ENCODE results near the gene KATNB1. TPM values are rescaled to one million over a fixed set of nuclear protein-coding genes. Genes with fewer than 3 reads are reported as not detected.

The KATNB1 gene
- total RNA-seq, 2 experiments from 2014 or later, result 23.1 to 31.7 TPM

DNA sequence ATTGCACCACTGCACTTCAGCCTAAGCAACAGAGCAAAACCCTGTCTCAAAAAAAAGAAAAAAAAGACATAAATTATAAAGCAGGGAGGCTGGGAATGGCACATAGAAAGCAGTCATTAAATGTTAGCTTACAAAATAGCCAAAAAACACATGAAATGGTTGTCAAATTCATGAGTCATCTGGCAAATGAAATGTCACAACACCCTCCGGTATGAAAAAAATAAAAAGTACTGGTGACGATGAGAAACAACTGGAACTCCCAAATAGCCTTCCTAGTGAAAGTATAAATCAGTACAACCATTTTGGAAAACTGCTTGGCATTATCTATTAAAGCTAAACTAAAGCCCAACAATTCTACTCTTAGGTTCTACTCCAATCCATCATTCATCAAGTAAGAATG, 3.5 kb upstream of the KATNB1 start:
- Mint-ChIP-seq H3K4me1 (peaks cover 15% of the 10 kb centered on the region), H3K27me3 (no peaks in the 10 kb centered on the region), H3K9me3 (peaks cover 16% of the 10 kb centered on the region), H3K36me3 (ENCODE audit: low read depth) (peaks cover 12% of the 10 kb centered on the region), H3K27ac (no peak overlapping the region), H3K4me3 (no peak overlapping the region)
- ChIA-PET POLR2A (no interaction called here), CTCF (interaction anchor here (0.6 kb wide), 1 partner anchor 1820 kb away, joined by 4 read pairs; no protein-coding TSS in a partner anchor)
- no peak for DNase-seq

DNA sequence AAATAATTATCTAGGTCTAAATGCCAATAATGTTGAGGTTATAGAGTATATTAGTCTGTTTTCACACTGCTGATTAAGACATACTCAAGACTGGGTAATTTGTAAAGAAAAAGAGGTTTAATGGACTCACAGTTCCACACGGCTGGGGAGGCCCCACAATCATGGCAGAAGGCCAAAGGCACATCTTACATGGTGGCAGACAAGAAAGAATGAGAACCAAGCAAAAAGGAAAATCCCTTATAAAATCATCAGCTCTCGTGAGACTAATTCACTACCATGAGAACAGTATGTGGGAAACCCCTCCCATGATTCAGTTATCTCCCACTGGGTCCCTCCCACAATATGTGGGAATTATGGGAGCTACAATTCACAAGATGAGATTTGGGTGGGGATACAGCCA, 2.9 kb upstream of the KATNB1 start:
- no peak overlapping the region for H3K4me3 Mint-ChIP-seq

DNA sequence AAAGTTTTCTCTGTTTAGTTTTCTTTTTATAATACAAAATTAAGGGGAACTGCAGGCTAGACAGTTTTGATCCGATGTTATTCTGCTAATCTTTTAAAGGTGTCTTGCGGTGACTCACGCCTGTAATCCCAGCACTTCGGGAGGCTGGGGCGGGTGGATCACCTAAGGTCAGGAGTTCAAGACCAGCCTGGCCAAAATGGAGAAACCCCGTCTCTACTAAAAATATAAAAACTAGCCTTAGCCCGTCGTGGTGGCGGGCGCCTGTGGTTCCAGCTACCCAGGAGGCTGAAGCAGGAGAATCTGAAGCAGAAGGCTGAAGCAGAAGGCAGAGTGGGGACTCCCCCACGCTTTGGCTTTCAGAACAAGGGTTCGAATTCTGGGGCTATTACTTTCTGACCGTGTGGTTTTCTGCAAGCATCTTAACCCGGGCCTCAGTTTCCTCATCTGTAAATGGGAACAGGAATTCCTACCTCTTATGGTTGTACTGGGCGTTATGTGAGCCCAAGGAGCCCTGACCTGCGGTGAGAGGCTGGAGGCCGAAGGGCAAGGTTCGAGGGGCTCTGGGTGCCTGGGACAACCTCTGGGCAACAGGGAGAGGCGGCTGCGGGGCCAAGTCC, 1.2 kb upstream of the KATNB1 start:
- POLR2A ChIA-PET, result no interaction called here
- peaks cover 14% of the 10 kb centered on the region for H3K36me3 Mint-ChIP-seq (ENCODE audit: low read depth)

More for the DNA sequence above, 2.9 kb upstream of the KATNB1 start:
- H3K36me3 Mint-ChIP-seq (ENCODE audit: low read depth), result peaks cover 12% of the 10 kb centered on the region
- H3K27me3 Mint-ChIP-seq, result no peaks in the 10 kb centered on the region
- H3K4me1 Mint-ChIP-seq, result peaks cover 22% of the 10 kb centered on the region
- H3K27ac Mint-ChIP-seq, result no peak overlapping the region
- no peak for DNase-seq
- ChIA-PET CTCF (no interaction called here), POLR2A (no interaction called here)
- H3K9me3 Mint-ChIP-seq, result peaks cover 16% of the 10 kb centered on the region

DNA sequence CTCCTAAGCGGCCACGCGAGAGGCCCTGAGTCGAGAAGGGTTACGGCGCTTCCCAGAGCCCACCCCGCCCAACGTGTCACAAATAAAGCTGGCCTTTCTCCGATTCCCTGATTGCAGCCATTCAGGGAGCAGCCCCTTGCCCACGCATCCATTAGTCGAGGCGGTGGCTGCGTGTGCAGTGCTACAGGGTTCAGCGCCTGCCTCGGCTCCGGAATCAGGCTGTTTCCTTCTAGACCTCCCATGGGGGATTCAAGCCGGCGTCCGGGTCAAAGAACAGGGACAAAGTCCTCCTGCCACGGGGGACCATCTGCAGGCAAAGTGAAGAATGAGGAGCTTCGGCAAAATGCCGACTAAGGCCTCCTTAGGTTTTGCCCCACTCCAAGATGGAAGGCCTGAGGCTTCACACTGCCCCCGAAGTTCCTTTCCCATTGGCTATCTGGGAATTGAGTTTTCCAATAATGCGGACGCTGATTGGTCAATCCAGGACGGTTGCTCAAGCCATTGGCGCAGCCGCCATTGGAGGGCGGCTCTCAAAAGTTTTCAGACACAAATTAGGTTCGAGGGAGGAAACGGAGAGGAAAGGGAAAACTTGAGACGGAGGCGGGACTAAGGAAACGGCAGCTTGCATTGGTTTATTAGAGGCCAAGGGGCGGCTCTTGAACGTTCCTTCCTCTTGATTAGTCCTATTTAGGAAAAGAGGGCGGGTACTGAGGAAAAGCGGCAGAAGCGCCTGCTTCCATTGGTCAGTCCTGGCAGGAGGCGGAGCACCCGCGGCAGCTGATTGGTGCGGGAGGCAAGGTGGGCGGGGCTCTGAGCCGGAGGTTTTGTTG, 430 bp upstream of the KATNB1 start:
- Mint-ChIP-seq H3K27ac (peak overlapping the region; percentile 92), H3K4me3 (peak overlapping the region; percentile 98), H3K27me3 (no peaks in the 10 kb centered on the region), H3K9me3 (peaks cover 16% of the 10 kb centered on the region), H3K36me3 (ENCODE audit: low read depth) (peaks cover 14% of the 10 kb centered on the region), H3K4me1 (peaks cover 27% of the 10 kb centered on the region)
- POLR2A ChIA-PET, result interaction anchor here (0.7 kb wide), 1 partner anchor 59 kb away, joined by 3 read pairs; no protein-coding TSS in a partner anchor
- CTCF ChIA-PET, result interaction anchor here (0.7 to 2.9 kb wide), 16 partner anchors 8 to 288 kb away, joined by 3 to 14 read pairs (median 3); partner anchors contain the start of genes CIAPIN1 and COQ9
- DNase-seq, result peak; percentile 99

More for the DNA sequence above, 1.2 kb upstream of the KATNB1 start:
- H3K4me3 Mint-ChIP-seq, result peak overlapping the region; percentile 98
- H3K27ac Mint-ChIP-seq, result peak overlapping the region; percentile 92
- CTCF ChIA-PET, result interaction anchor here (1.6 to 2.9 kb wide), 5 partner anchors 10 to 287 kb away, joined by 3 to 14 read pairs (median 5); partner anchors contain the start of genes CIAPIN1 and COQ9
- peaks cover 27% of the 10 kb centered on the region for H3K4me1 Mint-ChIP-seq
- H3K9me3 Mint-ChIP-seq, result peaks cover 16% of the 10 kb centered on the region
- H3K27me3 Mint-ChIP-seq, result no peaks in the 10 kb centered on the region
- DNase-seq, result no peak

DNA sequence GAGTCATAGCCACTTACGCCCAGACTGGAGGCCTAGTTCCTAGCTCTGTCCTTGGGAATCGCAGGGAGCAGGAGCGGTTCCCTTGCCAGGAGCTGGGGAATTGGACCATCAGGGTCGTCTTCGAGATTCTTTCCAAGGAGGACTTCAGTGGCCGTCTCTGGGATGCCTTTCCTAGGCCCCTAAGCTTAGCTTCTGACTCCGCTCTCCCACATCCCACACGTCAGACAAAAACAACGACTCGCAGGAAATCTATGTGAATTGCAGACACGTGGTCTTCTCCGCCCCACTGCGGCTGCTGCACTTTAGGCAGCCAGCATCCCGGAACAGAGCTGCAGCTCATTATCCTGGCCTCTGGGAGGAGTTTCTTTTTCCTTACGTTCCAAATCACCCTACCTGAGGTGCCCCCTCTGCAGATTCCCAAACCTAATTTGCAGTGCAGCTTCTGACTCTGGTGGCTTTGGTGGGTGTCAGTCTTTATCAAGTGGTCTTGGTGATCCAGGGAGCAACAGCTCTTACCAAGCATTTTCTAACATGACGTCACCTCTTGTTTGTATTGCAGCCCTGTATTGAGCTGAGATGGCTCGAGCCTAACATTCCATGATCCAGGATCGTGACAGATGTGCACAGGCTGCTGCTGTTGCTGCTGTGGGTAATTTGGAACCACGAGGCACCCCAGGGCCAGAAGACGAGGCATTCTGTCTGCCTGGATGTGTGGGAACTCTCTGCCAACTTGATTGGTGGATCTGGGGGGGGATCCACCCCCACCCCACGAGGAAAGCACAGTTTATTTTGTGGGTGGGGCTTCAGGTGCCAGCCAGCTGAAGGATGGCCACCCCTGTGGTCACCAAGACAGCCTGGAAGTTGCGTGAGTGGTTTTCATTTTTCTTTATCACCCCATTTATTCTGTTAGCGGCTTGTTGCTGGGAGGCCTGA, 1.1 kb downstream of the KATNB1 start:
- Mint-ChIP-seq H3K36me3 (ENCODE audit: low read depth) (peaks cover 14% of the 10 kb centered on the region), H3K27ac (peak overlapping the region; percentile 92), H3K4me3 (peak overlapping the region; percentile 98), H3K9me3 (peaks cover 16% of the 10 kb centered on the region), H3K4me1 (peaks cover 27% of the 10 kb centered on the region), H3K27me3 (no peaks in the 10 kb centered on the region)
- peak; percentile 66 for DNase-seq
- POLR2A ChIA-PET, result no interaction called here
- CTCF ChIA-PET, result interaction anchor here (0.6 to 2.9 kb wide), 15 partner anchors 10 to 185 kb away, joined by 3 to 14 read pairs (median 4); no protein-coding TSS in a partner anchor

DNA sequence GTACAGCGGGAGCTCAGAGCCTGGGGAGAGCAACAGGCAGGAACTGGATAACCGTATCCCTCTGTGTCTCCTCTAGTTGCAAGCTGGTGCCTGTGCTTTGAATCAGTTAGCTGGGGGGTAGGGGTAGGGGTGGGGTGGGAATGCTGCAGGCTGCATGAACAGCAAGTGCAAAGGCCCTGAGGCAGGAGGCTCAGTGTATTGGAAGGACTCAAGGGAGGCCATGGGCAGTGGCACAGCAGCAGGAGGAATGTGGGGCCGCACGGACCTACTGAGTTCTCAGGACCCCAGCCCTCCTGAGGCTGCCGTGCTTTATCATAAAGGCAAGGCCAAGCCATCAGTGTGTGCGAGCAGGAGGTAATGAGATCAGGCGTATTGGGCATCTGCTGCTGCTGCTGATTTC, 3.3 kb downstream of the KATNB1 start:
- Mint-ChIP-seq H3K4me3 (no peak overlapping the region), H3K36me3 (ENCODE audit: low read depth) (peaks cover 5% of the 10 kb centered on the region), H3K4me1 (peaks cover 27% of the 10 kb centered on the region), H3K27me3 (no peaks in the 10 kb centered on the region), H3K9me3 (no peaks in the 10 kb centered on the region), H3K27ac (peak overlapping the region; percentile 60)
- POLR2A ChIA-PET, result no interaction called here
- DNase-seq, result no peak
- CTCF ChIA-PET, result interaction anchor here (0.9 kb wide), 1 partner anchor 70 kb away, joined by 3 read pairs; no protein-coding TSS in a partner anchor

DNA sequence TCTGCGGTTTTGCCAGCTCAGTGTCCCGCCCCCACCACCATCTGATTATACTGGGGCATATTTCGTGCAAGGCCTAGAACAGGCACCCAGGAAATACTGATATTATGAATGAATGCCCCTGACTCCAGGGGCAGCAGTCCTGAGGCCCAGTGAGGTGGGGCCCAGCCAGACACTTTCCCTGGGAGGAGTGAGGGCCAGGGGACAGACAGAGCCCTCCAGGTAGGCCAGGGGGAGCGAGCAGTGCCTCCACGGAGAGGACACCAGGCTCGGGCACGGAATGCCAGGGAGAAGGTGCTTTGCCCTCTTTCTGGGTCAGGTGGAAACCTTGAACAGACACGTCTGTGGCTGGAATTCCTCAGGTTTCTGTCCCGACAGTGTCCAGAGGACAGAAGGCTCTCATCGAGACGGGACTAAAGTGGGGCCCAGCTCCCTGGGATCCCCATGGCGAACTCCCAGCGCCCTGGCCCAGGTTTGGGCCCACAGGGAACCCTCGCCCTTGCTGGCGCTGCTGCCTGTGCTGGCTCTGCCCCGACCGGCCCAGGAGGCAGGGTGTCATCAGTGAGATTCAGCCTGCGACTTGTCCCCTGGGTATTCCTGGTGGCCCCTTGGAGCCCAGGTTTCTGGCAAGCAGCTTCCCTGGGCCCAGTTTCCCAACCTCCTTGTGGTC, 4.3 kb downstream of the KATNB1 start:
- CTCF ChIA-PET, result no interaction called here
- DNase-seq, result no peak
- Mint-ChIP-seq H3K27me3 (no peaks in the 10 kb centered on the region), H3K36me3 (ENCODE audit: low read depth) (peaks cover 5% of the 10 kb centered on the region), H3K4me3 (no peak overlapping the region), H3K27ac (no peak overlapping the region), H3K4me1 (peaks cover 25% of the 10 kb centered on the region), H3K9me3 (no peaks in the 10 kb centered on the region)
- POLR2A ChIA-PET, result no interaction called here

DNA sequence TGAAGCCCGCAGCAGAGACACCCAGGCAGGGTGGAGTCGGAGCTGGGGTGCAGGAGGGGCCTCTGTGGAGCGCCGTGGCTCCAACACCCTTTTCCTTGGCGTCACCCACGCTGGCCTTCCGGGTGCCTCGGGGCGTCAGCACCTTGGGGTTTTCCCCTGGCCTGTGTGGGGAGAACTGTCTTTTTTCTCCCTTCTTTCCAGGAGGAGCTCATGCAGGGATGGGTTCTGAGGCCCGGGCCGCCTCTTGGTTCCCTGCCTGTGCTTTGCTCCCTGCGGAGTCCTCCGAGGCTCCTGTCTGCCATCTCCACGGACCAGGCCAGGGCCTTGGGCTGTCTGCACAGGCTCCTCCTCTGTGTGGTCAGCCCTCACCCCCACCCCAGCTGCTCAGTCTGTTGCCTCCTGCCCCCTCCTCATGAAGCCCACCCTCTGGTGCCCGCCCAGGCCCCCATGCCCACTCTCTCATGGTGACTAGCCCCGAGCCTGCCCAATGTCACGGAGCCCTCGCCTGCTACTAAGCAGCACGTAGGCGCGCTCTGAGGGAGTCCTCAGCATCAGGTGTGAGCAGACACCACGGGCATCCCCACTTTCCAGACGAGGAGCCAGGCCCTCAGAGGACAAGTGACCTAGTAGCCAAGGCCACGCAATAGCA, 5.0 kb downstream of the KATNB1 start:
- H3K27ac Mint-ChIP-seq, result no peak overlapping the region
- H3K36me3 Mint-ChIP-seq (ENCODE audit: low read depth), result peaks cover 3% of the 10 kb centered on the region
- peaks cover 23% of the 10 kb centered on the region for H3K4me1 Mint-ChIP-seq
- no peaks in the 10 kb centered on the region for H3K9me3 Mint-ChIP-seq
- no peak overlapping the region for H3K4me3 Mint-ChIP-seq
- no peak for DNase-seq
- ChIA-PET CTCF (no interaction called here), POLR2A (no interaction called here)
- no peaks in the 10 kb centered on the region for H3K27me3 Mint-ChIP-seq

DNA sequence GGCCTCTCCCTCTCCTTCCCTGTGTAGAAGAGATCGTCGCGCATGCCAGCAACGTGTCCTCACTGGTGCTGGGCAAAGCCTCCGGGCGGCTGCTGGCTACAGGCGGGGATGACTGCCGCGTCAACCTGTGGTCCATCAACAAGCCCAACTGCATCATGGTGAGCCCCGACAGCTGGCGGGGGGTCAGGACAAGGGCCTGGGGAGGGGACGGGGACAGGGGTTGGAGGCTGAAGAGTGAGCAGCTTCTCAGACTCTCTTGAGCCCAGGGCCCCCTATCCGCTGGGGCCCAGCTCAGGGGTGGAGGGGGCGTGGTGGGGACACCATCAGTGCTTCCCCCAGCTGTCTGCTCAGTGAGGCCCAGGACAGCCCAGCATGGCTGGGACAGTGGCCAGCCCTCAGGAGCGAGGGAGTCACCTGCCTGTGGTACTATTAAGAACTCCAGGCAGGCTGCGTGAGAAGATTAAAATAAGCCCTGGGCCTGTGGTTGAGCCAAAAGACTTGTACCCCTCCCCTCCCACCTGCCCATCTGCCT, 6.2 kb downstream of the KATNB1 start:
- Mint-ChIP-seq H3K4me3 (no peak overlapping the region), H3K27ac (no peak overlapping the region), H3K4me1 (peaks cover 15% of the 10 kb centered on the region), H3K36me3 (ENCODE audit: low read depth) (peaks cover 2% of the 10 kb centered on the region), H3K9me3 (no peaks in the 10 kb centered on the region), H3K27me3 (no peaks in the 10 kb centered on the region)
- DNase-seq, result no peak
- POLR2A ChIA-PET, result no interaction called here
- CTCF ChIA-PET, result no interaction called here

DNA sequence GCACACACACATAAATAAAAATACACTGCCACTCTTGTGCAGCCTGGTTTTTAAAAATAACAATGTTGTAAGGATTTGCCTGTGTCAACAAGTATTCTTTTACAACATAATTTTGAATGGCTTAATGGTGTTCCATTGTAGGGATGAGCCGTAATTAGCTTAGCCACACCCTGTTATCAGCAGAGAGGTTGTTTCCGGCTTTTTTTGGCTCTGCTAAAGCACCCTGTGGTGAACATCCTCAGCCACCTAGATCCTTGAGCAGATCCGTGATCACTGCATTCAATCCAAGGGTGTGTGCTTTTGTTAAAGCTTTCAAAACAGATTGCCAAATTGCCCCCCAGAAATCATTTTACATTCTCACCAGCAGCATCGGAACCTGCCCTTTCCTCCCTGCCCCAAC, 7.0 kb downstream of the KATNB1 start:
- Mint-ChIP-seq H3K4me3 (no peak overlapping the region), H3K4me1 (peaks cover 7% of the 10 kb centered on the region), H3K9me3 (no peaks in the 10 kb centered on the region), H3K36me3 (ENCODE audit: low read depth) (peaks cover 2% of the 10 kb centered on the region), H3K27me3 (no peaks in the 10 kb centered on the region), H3K27ac (no peak overlapping the region)
- DNase-seq, result no peak
- ChIA-PET POLR2A (no interaction called here), CTCF (interaction anchor here (0.9 kb wide), 1 partner anchor 258 kb away, joined by 3 read pairs; the partner anchor contains the start of genes USB1 and ZNF319)

DNA sequence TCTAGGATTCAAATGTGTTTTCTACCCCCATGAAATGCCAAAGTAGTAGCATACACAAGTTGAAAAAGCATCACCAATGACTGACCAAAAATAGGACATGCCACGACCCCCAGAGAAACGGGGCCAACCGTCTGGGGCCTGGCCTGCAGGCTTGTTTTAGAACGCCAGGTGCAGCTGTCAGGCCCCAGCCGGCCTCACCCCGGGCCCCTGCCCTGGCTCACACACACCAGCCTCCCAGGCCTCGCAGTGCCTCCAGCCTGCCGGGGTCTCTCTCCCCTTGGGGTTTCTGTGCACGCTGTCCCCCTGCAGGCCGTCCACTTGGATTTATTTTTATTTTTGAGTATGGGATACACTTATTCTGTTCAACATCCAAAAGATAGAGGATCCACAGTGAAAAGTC, 7.9 kb downstream of the KATNB1 start:
- H3K4me1 Mint-ChIP-seq, result peaks cover 3% of the 10 kb centered on the region
- H3K9me3 Mint-ChIP-seq, result no peaks in the 10 kb centered on the region
- peaks cover 2% of the 10 kb centered on the region for H3K36me3 Mint-ChIP-seq (ENCODE audit: low read depth)

More for the DNA sequence above, 7.9 kb downstream of the KATNB1 start:
- Mint-ChIP-seq H3K4me3 (no peak overlapping the region), H3K27ac (no peak overlapping the region), H3K27me3 (no peaks in the 10 kb centered on the region)
- CTCF ChIA-PET, result interaction anchor here (0.9 kb wide), 1 partner anchor 257 kb away, joined by 3 read pairs; the partner anchor contains the start of genes USB1 and ZNF319
- no peak for DNase-seq
- POLR2A ChIA-PET, result no interaction called here

All from activated CD4-positive, alpha-beta T cell treated with anti-CD3 and anti-CD28 coated beads, Interleukin-2, amount 10 ng/mL, durations not matched to agents 7 days and 5 days (primary cell).